Measurements from ENCODE around the gene TOLLIP.

DNA sequence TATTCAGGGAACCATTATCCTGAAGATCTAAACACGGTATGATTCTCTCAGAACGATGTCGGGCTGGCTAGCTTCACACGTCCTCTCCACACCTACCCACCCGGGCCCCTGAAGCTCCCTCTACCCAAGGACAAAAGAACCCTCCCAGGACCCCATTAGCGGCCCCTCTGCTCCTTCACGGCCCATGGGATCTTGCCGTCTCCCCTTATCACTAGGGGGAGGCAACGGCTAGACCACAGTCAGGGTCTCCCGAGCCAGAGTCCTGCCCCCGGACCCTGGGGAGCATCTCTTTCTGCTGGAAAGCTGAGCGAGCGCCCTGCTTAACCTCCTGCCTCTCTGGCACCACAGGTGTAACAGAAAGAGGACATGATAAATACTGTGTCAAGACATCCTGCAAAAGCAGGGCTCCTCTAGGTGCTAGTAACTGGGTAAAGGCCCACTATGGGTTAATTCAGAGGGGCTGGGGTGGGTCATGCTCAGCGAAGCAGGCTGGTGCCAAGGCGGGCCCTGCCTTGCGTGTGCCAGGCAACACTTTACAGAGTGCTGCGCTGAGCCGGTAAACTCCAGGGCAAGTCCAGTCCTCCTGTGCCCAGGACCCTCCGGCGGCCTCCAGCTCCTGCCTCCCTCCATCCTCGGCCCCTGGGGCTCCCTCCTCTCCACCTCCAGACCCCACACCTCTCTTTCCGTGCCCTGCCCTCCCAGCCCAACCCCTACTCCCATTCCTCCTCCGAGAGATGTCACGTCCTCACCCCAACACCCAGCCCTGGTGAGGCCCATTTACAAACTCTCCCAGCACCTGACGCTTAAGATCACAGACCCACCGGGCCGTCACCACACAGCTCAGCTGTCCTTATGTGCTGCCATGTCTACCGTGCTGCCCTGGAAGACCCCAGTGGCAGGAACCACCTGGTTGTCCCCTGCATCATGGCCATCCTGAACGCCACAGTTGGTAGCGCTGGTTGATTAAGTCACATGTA lies 3.0 kb downstream of the TOLLIP start:
- no peak for TF ChIP-seq POLR2AphosphoS5 (IDR thresholded peaks at IDR 0.05; ENCODE audit: low read depth, low read length)
- no peak for TF ChIP-seq POLR2A (IDR thresholded peaks at IDR 0.05; ENCODE audit: low read depth, low read length)
- no peak for TF ChIP-seq TAF1 (IDR thresholded peaks at IDR 0.05; ENCODE audit: borderline replicate concordance, low read depth, low read length)
